Fibroblast of lung (primary cell): Measurements from ENCODE around the gene TPM4.

Experiments
- EZH2 ChIP-seq: IDR thresholded peaks from 2 replicates; pipeline ENCODE4 v1.5.1; 2012; ENCODE audit warnings: low read length, control low read depth, mild to moderate bottlenecking; ENCODE audit errors: missing control alignments
- TF ChIP-seq, protein P1 (sequence below), 2 donors: IDR thresholded peaks in 1 of 2; conservative IDR thresholded peaks in 1 of 2; 1 replicate in 1 of 2; 2 replicates in 1 of 2; pipeline ENCODE4 v1.5.1; 2011 to 2012; ENCODE audit warnings: low read length in 2 of 2, control low read depth in 1 of 2, inconsistent platforms in 1 of 2, low read depth in 1 of 2, mild to moderate bottlenecking in 1 of 2

DNA sequence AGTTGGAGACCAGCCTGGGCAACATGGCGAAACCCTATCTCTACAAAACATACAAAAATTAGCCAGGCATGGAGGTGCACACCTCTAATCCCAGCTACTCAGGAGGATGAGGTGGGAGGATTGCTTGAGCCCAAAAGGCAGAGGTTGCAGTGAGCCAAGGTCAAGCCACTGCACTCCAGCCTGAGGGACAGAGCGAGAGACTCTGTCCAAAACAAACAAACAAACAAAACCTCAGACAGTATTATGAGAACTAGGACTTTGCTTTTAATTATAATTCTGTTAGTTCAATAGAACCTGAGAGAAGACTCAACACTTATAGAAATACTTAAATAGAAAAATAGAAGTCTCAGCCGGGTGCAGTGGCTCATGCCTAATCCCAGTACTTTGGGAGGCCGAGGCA, 31.1 kb upstream of the TPM4 start:
- TF ChIP-seq, protein P1, sequence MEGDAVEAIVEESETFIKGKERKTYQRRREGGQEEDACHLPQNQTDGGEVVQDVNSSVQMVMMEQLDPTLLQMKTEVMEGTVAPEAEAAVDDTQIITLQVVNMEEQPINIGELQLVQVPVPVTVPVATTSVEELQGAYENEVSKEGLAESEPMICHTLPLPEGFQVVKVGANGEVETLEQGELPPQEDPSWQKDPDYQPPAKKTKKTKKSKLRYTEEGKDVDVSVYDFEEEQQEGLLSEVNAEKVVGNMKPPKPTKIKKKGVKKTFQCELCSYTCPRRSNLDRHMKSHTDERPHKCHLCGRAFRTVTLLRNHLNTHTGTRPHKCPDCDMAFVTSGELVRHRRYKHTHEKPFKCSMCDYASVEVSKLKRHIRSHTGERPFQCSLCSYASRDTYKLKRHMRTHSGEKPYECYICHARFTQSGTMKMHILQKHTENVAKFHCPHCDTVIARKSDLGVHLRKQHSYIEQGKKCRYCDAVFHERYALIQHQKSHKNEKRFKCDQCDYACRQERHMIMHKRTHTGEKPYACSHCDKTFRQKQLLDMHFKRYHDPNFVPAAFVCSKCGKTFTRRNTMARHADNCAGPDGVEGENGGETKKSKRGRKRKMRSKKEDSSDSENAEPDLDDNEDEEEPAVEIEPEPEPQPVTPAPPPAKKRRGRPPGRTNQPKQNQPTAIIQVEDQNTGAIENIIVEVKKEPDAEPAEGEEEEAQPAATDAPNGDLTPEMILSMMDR (conservative IDR thresholded peaks at IDR 0.05 in 1 of 2, IDR thresholded peaks at IDR 0.05 in 1 of 2; ENCODE audit: low read depth in 1 of 2, low read length in 2 of 2), result no peak
- no peak for TF ChIP-seq EZH2
